ENCODE results near the gene RNFT2. TPM values are rescaled to one million over a fixed set of nuclear protein-coding genes. Genes with fewer than 3 reads are reported as not detected.
"Not testable (repeated sequence)": the region's sequence is repeated elsewhere in the genome, so short reads cannot be mapped to it uniquely, and the experiment has no call there.

Gene RNFT2
- total and polyA plus RNA-seq, 7 donors: 0.04 to 0.64 (median 0.36) TPM

- no peak overlapping the region for H3K27ac ChIP-seq
- intact Hi-C loops (cut with DNase I): no loop called here
- H3K36me3 ChIP-seq (ENCODE audit: insufficient read depth in 1 of 2, low read depth in 1 of 2): no peaks in the 10 kb centered on the region
- H3K4me3 ChIP-seq: no peak overlapping the region
- ATAC-seq (no peak), DNase-seq (no peak)
- no peak for TF ChIP-seq CTCF (IDR thresholded peaks at IDR 0.05)
- H3K27me3 ChIP-seq (ENCODE audit: insufficient read depth in 3 of 3, low read length in 2 of 3): no peaks in the 10 kb centered on the region
- no peaks in the 10 kb centered on the region for H3K4me1 ChIP-seq
- H3K9me3 ChIP-seq: no peaks in the 10 kb centered on the region
- WGBS, 3 donors: 84 to 96% (median 93%) methylated on average over 1 of the region's 1 CpG
Measured at GRCh38 chr12:116777245-116777644, 39.1 kb downstream of the RNFT2 start.

GRCh38 chr12:116779597-116779996 lies 41.5 kb downstream of the RNFT2 start:
- no peak for DNase-seq
- H3K36me3 ChIP-seq (ENCODE audit: insufficient read depth in 1 of 2, low read depth in 1 of 2): no peaks in the 10 kb centered on the region

GRCh38 chr12:116780942-116781341 lies 42.8 kb downstream of the RNFT2 start:
- Histone ChIP-seq H3K4me1 (no peaks in the 10 kb centered on the region), H3K9me3 (no peaks in the 10 kb centered on the region), H3K27ac (no peak overlapping the region), H3K36me3 (ENCODE audit: insufficient read depth in 1 of 2, low read depth in 1 of 2) (no peaks in the 10 kb centered on the region), H3K27me3 (ENCODE audit: insufficient read depth in 3 of 3, low read length in 2 of 3) (no peaks in the 10 kb centered on the region), H3K4me3 (no peak overlapping the region)
- DNase-seq (no peak), ATAC-seq (no peak)
- WGBS, 3 donors: 74 to 88% (median 75%) methylated on average over 4 of the region's 4 CpGs
- TF ChIP-seq CTCF (IDR thresholded peaks at IDR 0.05): no peak
- intact Hi-C loops (cut with DNase I): no loop called here

More at GRCh38 chr12:116779597-116779996, 41.5 kb downstream of the RNFT2 start:
- no peak for TF ChIP-seq CTCF (IDR thresholded peaks at IDR 0.05)
- intact Hi-C loops (cut with DNase I): no loop called here
- WGBS, 3 donors: 85 to 95% (median 93%) methylated on average over 2 of the region's 2 CpGs
- no peak overlapping the region for H3K27ac ChIP-seq
- H3K4me1 ChIP-seq: no peaks in the 10 kb centered on the region
- no peaks in the 10 kb centered on the region for H3K27me3 ChIP-seq (ENCODE audit: insufficient read depth in 3 of 3, low read length in 2 of 3)
- no peaks in the 10 kb centered on the region for H3K9me3 ChIP-seq
- ATAC-seq: no peak
- no peak overlapping the region for H3K4me3 ChIP-seq

- no peak for TF ChIP-seq CTCF (IDR thresholded peaks at IDR 0.05)
- no peak overlapping the region for H3K27ac ChIP-seq
- intact Hi-C loops (cut with DNase I): no loop called here
- no peaks in the 10 kb centered on the region for H3K4me1 ChIP-seq
- no peaks in the 10 kb centered on the region for H3K36me3 ChIP-seq (ENCODE audit: insufficient read depth in 1 of 2, low read depth in 1 of 2)
- ATAC-seq (peak in 1 of 4 donors; percentile 59), DNase-seq (no peak)
- 61 to 77% (median 65%) methylated on average over 6 of the region's 6 CpGs for WGBS, 3 donors
- no peak overlapping the region for H3K4me3 ChIP-seq
- no peaks in the 10 kb centered on the region for H3K27me3 ChIP-seq (ENCODE audit: insufficient read depth in 3 of 3, low read length in 2 of 3)
- H3K9me3 ChIP-seq: no peaks in the 10 kb centered on the region
Measured at GRCh38 chr12:116783525-116784237, 45.6 kb downstream of the RNFT2 start.

DNA sequence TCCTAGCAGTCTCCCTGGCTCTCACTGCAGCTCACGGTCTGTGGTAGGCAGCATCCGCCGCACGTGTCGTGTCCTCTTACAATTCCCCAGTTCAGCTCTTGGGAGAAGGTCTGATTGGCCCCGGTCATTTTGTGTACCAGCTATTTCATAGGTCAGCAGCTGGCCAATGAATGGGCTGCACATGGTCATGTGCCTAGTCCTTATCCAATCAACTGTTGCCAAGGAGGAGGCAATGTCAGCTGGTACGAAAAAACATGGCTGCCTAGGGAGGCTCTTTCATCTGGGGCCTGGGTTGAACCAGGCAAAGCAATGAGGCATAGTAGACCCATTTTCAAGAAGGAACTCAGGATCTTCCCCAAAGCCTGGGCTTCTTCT lies 46.1 kb downstream of the RNFT2 start:
- no peak overlapping the region for H3K27ac ChIP-seq
- no peaks in the 10 kb centered on the region for H3K36me3 ChIP-seq (ENCODE audit: insufficient read depth in 1 of 2, low read depth in 1 of 2)
- ATAC-seq (no peak), DNase-seq (no peak)
- no peak for TF ChIP-seq CTCF (IDR thresholded peaks at IDR 0.05)
- no peaks in the 10 kb centered on the region for H3K9me3 ChIP-seq
- H3K4me1 ChIP-seq: no peaks in the 10 kb centered on the region
- no peak overlapping the region for H3K4me3 ChIP-seq
- intact Hi-C loops (cut with DNase I): no loop called here
- no peaks in the 10 kb centered on the region for H3K27me3 ChIP-seq (ENCODE audit: insufficient read depth in 3 of 3, low read length in 2 of 3)
- 92 to 94% (median 93%) methylated on average over 7 of the region's 7 CpGs for WGBS, 3 donors

DNA sequence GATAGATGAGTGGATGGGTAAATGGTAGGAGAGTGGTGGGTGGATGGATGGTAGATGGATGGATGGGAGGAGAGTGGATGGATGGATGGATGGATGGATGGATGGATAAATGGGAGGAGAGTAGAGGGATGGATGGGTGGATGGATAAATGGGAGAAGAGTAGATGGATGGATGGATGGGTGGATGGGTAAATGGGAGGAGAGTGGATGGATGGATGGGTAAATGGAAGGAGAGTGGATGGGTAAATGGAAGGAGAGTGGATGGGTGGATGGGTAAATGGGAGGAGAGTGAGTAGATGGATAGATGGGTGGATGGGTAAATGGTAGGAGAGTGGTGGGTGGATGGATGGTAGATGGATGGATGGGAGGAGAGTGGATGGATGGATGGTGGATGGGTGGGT lies 51.4 kb downstream of the RNFT2 start:
- H3K4me3 ChIP-seq; ATAC-seq; H3K27ac ChIP-seq; intact Hi-C loops (cut with DNase I); H3K27me3 ChIP-seq (ENCODE audit: insufficient read depth in 3 of 3, low read length in 2 of 3); H3K9me3 ChIP-seq; DNase-seq; H3K36me3 ChIP-seq (ENCODE audit: insufficient read depth in 1 of 2, low read depth in 1 of 2); H3K4me1 ChIP-seq: not testable (repeated sequence)
